HG03442 (cell line): ENCODE data around the gene CYTH3.

Source experiments
- ATAC-seq: cut with Tn5 transposase; IDR thresholded peaks from one replicate; pipeline ENCODE4 v1.9.1; 2021; ENCODE audit warnings: mild to moderate bottlenecking, moderate library complexity; ENCODE audit not compliant: unreplicated experiment

The CYTH3 gene

GRCh38 chr7:6258440-6259182 is 13.8 kb downstream of the CYTH3 start:
- ATAC-seq, result no peak

GRCh38 chr7:6257675-6258074 is 14.7 kb downstream of the CYTH3 start:
- ATAC-seq, result no peak

GRCh38 chr7:6256677-6257535 is 15.5 kb downstream of the CYTH3 start:
- ATAC-seq, result peak; percentile 82

GRCh38 chr7:6256109-6256483 is 16.3 kb downstream of the CYTH3 start:
- no peak for ATAC-seq

- no peak for ATAC-seq
Measured at GRCh38 chr7:6254866-6255265, 17.6 kb downstream of the CYTH3 start.

- ATAC-seq, result no peak
Measured at GRCh38 chr7:6252748-6253147, 19.7 kb downstream of the CYTH3 start.

- ATAC-seq, result no peak
Measured at GRCh38 chr7:6252341-6252746, 20.1 kb downstream of the CYTH3 start.

GRCh38 chr7:6251653-6252052 is 20.8 kb downstream of the CYTH3 start:
- no peak for ATAC-seq

- ATAC-seq, result peak; percentile 88
Measured at GRCh38 chr7:6250364-6250833, 22.0 kb downstream of the CYTH3 start.

- ATAC-seq, result no peak
Measured at GRCh38 chr7:6249043-6249442, 23.4 kb downstream of the CYTH3 start.

GRCh38 chr7:6248581-6248980 is 23.8 kb downstream of the CYTH3 start:
- no peak for ATAC-seq

- ATAC-seq, result no peak
Measured at GRCh38 chr7:6246251-6246917, 26.0 kb downstream of the CYTH3 start.

GRCh38 chr7:6244021-6244420 is 28.4 kb downstream of the CYTH3 start:
- no peak for ATAC-seq

GRCh38 chr7:6243168-6243567 is 29.3 kb downstream of the CYTH3 start:
- no peak for ATAC-seq

GRCh38 chr7:6242561-6242960 is 29.9 kb downstream of the CYTH3 start:
- no peak for ATAC-seq

GRCh38 chr7:6241607-6241973 is 30.8 kb downstream of the CYTH3 start:
- ATAC-seq, result no peak

- ATAC-seq, result no peak
Measured at GRCh38 chr7:6238309-6238925, 34.0 kb downstream of the CYTH3 start.

- no peak for ATAC-seq
Measured at GRCh38 chr7:6237730-6238129, 34.7 kb downstream of the CYTH3 start.

- no peak for ATAC-seq
Measured at GRCh38 chr7:6237011-6237410, 35.4 kb downstream of the CYTH3 start.

GRCh38 chr7:6235029-6235871 is 37.2 kb downstream of the CYTH3 start:
- ATAC-seq, result no peak
